Measurements from ENCODE around the gene R3HCC1L. TPM values are rescaled to one million over a fixed set of nuclear protein-coding genes. Genes with fewer than 3 reads are reported as not detected.
"Not testable (repeated sequence)": the region's sequence is repeated elsewhere in the genome, so short reads cannot be mapped to it uniquely, and the experiment has no call there.

R3HCC1L gene
- total and polyA plus RNA-seq, 2 experiments from 2014 or later = 5.2 to 12.7 TPM

GRCh38 chr10:98149858-98150257 is 15.4 kb downstream of the R3HCC1L start:
- TF ChIP-seq EZH2phosphoT487 (IDR thresholded peaks at IDR 0.05; ENCODE audit: low read depth, severe bottlenecking, unreplicated experiment) (no peak), CTCF (IDR thresholded peaks at IDR 0.05; ENCODE audit: poor library complexity) (no peak), EZH2 (IDR thresholded peaks at IDR 0.05; ENCODE audit: borderline replicate concordance) (no peak)
- Histone ChIP-seq H3K27me3 (no peaks in the 10 kb centered on the region), H3K79me2 (peaks cover 74% of the 10 kb centered on the region), H3K36me3 (replicated peaks; ENCODE audit: insufficient read depth, low read depth) (no peaks in the 10 kb centered on the region), H3K27ac (no peak overlapping the region), H3K4me2 (no peak overlapping the region), H4K20me1 (ENCODE audit: insufficient read depth, poor library complexity, severe bottlenecking) (peaks cover under 1% of the 10 kb centered on the region), H3K4me3 (no peak overlapping the region), H3K9me2 (replicated peaks; ENCODE audit: insufficient read depth) (no peaks in the 10 kb centered on the region), H2AFZ (no peak overlapping the region), H3K9me3 (ENCODE audit: low read depth) (peaks cover 11% of the 10 kb centered on the region), H3K4me1 (ENCODE audit: insufficient read depth) (no peaks in the 10 kb centered on the region)
- 100% methylated on average over 1 of the region's 1 CpG for WGBS (ENCODE audit: low lambda C conversion rate, missing lambda C conversion rate)
- DNase-seq (ENCODE audit: low spot score) = no peak

- Histone ChIP-seq H3K79me2 (peaks cover 73% of the 10 kb centered on the region), H3K36me3 (replicated peaks; ENCODE audit: insufficient read depth, low read depth) (no peaks in the 10 kb centered on the region), H3K4me1 (ENCODE audit: insufficient read depth) (no peaks in the 10 kb centered on the region), H2AFZ (no peak overlapping the region), H4K20me1 (ENCODE audit: insufficient read depth, poor library complexity, severe bottlenecking) (no peaks in the 10 kb centered on the region), H3K4me2 (no peak overlapping the region), H3K27ac (no peak overlapping the region), H3K9me3 (ENCODE audit: low read depth) (peaks cover 11% of the 10 kb centered on the region), H3K4me3 (no peak overlapping the region), H3K27me3 (no peaks in the 10 kb centered on the region), H3K9me2 (replicated peaks; ENCODE audit: insufficient read depth) (no peaks in the 10 kb centered on the region)
- 96% methylated on average over 5 of the region's 5 CpGs for WGBS (ENCODE audit: low lambda C conversion rate, missing lambda C conversion rate)
- no peak for TF ChIP-seq EZH2 (IDR thresholded peaks at IDR 0.05; ENCODE audit: borderline replicate concordance)
- TF ChIP-seq EZH2phosphoT487 (IDR thresholded peaks at IDR 0.05; ENCODE audit: low read depth, severe bottlenecking, unreplicated experiment) = no peak
- TF ChIP-seq CTCF (IDR thresholded peaks at IDR 0.05; ENCODE audit: poor library complexity) = no peak
- no peak for DNase-seq (ENCODE audit: low spot score)
These were observed 16.1 kb downstream of the R3HCC1L start for GRCh38 chr10:98150544-98150943.

GRCh38 chr10:98152778-98153177 is 18.3 kb downstream of the R3HCC1L start:
- 90% methylated on average over 7 of the region's 30 CpGs for WGBS (ENCODE audit: low lambda C conversion rate, missing lambda C conversion rate)
- H3K27ac ChIP-seq; H3K9me2 ChIP-seq (replicated peaks; ENCODE audit: insufficient read depth); H2AFZ ChIP-seq; H3K9me3 ChIP-seq (ENCODE audit: low read depth); DNase-seq (ENCODE audit: low spot score); H4K20me1 ChIP-seq (ENCODE audit: insufficient read depth, poor library complexity, severe bottlenecking); H3K27me3 ChIP-seq; H3K4me2 ChIP-seq; H3K4me3 ChIP-seq; H3K4me1 ChIP-seq (ENCODE audit: insufficient read depth); H3K36me3 ChIP-seq (replicated peaks; ENCODE audit: insufficient read depth, low read depth): not testable (repeated sequence)
- peaks cover 65% of the 10 kb centered on the region for H3K79me2 ChIP-seq

- peak overlapping the region; percentile 8 for H3K27ac ChIP-seq
- H3K9me3 ChIP-seq (ENCODE audit: low read depth); DNase-seq (ENCODE audit: low spot score); H3K4me1 ChIP-seq (ENCODE audit: insufficient read depth); H3K9me2 ChIP-seq (replicated peaks; ENCODE audit: insufficient read depth); H4K20me1 ChIP-seq (ENCODE audit: insufficient read depth, poor library complexity, severe bottlenecking); H3K27me3 ChIP-seq; H3K4me3 ChIP-seq; H3K36me3 ChIP-seq (replicated peaks; ENCODE audit: insufficient read depth, low read depth); H2AFZ ChIP-seq: not testable (repeated sequence)
- 42% methylated on average over 8 of the region's 8 CpGs for WGBS (ENCODE audit: low lambda C conversion rate, missing lambda C conversion rate)
- peak overlapping the region; percentile 17 for H3K4me2 ChIP-seq
- peaks cover 63% of the 10 kb centered on the region for H3K79me2 ChIP-seq
These were observed 18.9 kb downstream of the R3HCC1L start for GRCh38 chr10:98153213-98153958.
